Right lobe of liver (tissue), 6 donors: ENCODE measurements around the gene PCNT. TPM values are rescaled to one million over a fixed set of nuclear protein-coding genes. Genes with fewer than 3 reads are reported as not detected.
A peak's percentile ranks its signal among the peaks of the same experiment; 100 is the strongest.

Source experiments
- ATAC-seq, 4 donors: fragments of 200-7000 bp; cut with Tn5 transposase; one replicate each; pipeline ENCODE4 v1.9.1; 2020; ENCODE audit warnings: mild to moderate bottlenecking in 4 of 4, moderate library complexity in 4 of 4
- DNase-seq, 3 donors: peaks; one replicate each; pipeline ENCODE4 v3.0.0-alpha.2; 2020
- H3K27ac ChIP-seq, 3 donors: fragments of 200-600 bp; one replicate each; pipeline ENCODE4 v1.8.0; 2022
- H3K27me3 ChIP-seq, 2 donors: fragments of 200-600 bp; one replicate each; pipeline ENCODE4 v1.8.0; 2022
- H3K36me3 ChIP-seq, 4 donors: fragments of 200-600 bp; sonication (generic) in 1 of 4; one replicate each; pipeline versions ENCODE4 v1.5.1 to v1.8.0; 2017 to 2022; ENCODE audit warnings: control low read depth in 1 of 4
- H3K4me1 ChIP-seq, 4 donors: fragments of 200-600 bp; sonication (generic) in 1 of 4; one replicate each; pipeline versions ENCODE4 v1.5.1 to v1.8.0; 2017 to 2022; ENCODE audit warnings: control low read depth in 1 of 4
- H3K4me3 ChIP-seq, 3 donors: fragments of 200-600 bp; one replicate each; pipeline ENCODE4 v1.8.0; 2022
- H3K9me3 ChIP-seq, 4 donors: fragments of 200-600 bp; sonication (generic) in 1 of 4; one replicate each; pipeline versions ENCODE4 v1.5.1 to v1.8.0; 2017 to 2022; ENCODE audit warnings: control low read depth in 1 of 4
- CTCF ChIP-seq, 4 donors: fragments of 200-600 bp in 3 of 4; fragments of 450-650 bp in 1 of 4; IDR thresholded peaks; one replicate each; pipeline versions ENCODE4 v1.5.1 to v1.8.0; 2016 to 2022; ENCODE audit warnings: antibody characterized with exemption in 4 of 4, mild to moderate bottlenecking in 2 of 4
- POLR2A ChIP-seq: fragments of 450-650 bp; IDR thresholded peaks from one replicate; pipeline ENCODE4 v1.6.1; 2017; ENCODE audit warnings: antibody characterized with exemption, mild to moderate bottlenecking
- WGBS: methylation state at CpG from one replicate; pipeline ENCODE4 v1.1.6; 2018; ENCODE audit warnings: low coverage, low lambda C conversion rate; ENCODE audit not compliant: insufficient coverage; ENCODE audit errors: missing lambda C conversion rate; 5-methylcytosine and 5-hydroxymethylcytosine counted together
- intact Hi-C, 2 donors: fragments of 100-400 bp; cut with DNase I; formaldehyde crosslinking; loops; one replicate each; pipeline versions ENCODE4 v1.11.2 to v1.14.1; 2022
- total RNA-seq, 6 experiments: library from RNA; depleted of rRNA in 2 of 6; stranded (reverse); fragments of >200 nt in 2 of 6; fragmentation: NEBNext Ultra II Directional in 3 of 6; extraction: Animal tissue kit (Norgen Biotek cat#: 25700) in 3 of 6; gene quantifications; one replicate each; pipeline versions ENCODE4 v1.1.0 to v1.2.4, GENCODE V29; 2016 to 2023
- donor health status: DM: no; HTN: yes; CAD: no.
- donor health status: DM: no; HTN: no; CAD: no.
- donor health status: DM: no; HTN: no; CAD: no.
- donor health status: DM: no; HTN: yes; CAD: no.
- donor health status: DM: no; HTN: yes; CAD: no.

The PCNT gene
- total RNA-seq, 6 experiments from 2014 or later: 9.9 to 18.2 (median 14.1) TPM

- DNase-seq: no peak
- H3K4me3 ChIP-seq: no peak overlapping the region
- H3K27me3 ChIP-seq: no peaks in the 10 kb centered on the region
- H3K4me1 ChIP-seq: peaks cover 0 to 8% (median 3%) of the 10 kb centered on the region in 4 donors
- WGBS: no CpG with 5 or more reads among the region's 20 CpGs
- no peak for ATAC-seq
- H3K27ac ChIP-seq: no peak overlapping the region
- H3K9me3 ChIP-seq: no peaks in the 10 kb centered on the region
- intact Hi-C loops: no loop called here
- TF ChIP-seq CTCF (IDR thresholded peaks at IDR 0.05) (no peak), POLR2A (no peak)
- no peaks in the 10 kb centered on the region for H3K36me3 ChIP-seq
Observed at GRCh38 chr21:46317710-46318463, 6.1 kb upstream of the PCNT start.

- Histone ChIP-seq H3K27me3 (no peaks in the 10 kb centered on the region), H3K9me3 (no peaks in the 10 kb centered on the region), H3K4me3 (no peak overlapping the region), H3K36me3 (no peaks in the 10 kb centered on the region), H3K27ac (no peak overlapping the region), H3K4me1 (peaks cover 0 to 13% (median 4%) of the 10 kb centered on the region in 4 donors)
- DNase-seq (no peak), ATAC-seq (no peak)
- TF ChIP-seq POLR2A: no peak
- no peak for TF ChIP-seq CTCF (IDR thresholded peaks at IDR 0.05)
- intact Hi-C loops: no loop called here
- 83% methylated on average over 2 of the region's 4 CpGs for WGBS
Observed at GRCh38 chr21:46318464-46318845, 5.5 kb upstream of the PCNT start.

GRCh38 chr21:46319186-46319585 is 4.8 kb upstream of the PCNT start:
- H3K4me3 ChIP-seq: no peak overlapping the region
- intact Hi-C loops: no loop called here
- H3K27me3 ChIP-seq: no peaks in the 10 kb centered on the region
- no peaks in the 10 kb centered on the region for H3K9me3 ChIP-seq
- TF ChIP-seq POLR2A: no peak
- ATAC-seq (no peak), DNase-seq (no peak)
- H3K36me3 ChIP-seq: no peaks in the 10 kb centered on the region
- peaks cover 0 to 13% (median 4%) of the 10 kb centered on the region in 4 donors for H3K4me1 ChIP-seq
- H3K27ac ChIP-seq: no peak overlapping the region
- 95% methylated on average over 4 of the region's 7 CpGs for WGBS

- peaks cover 0 to 14% (median 5%) of the 10 kb centered on the region in 4 donors for H3K4me1 ChIP-seq
- intact Hi-C loops: no loop called here
- ATAC-seq (no peak), DNase-seq (no peak)
- H3K9me3 ChIP-seq: no peaks in the 10 kb centered on the region
- no peak overlapping the region for H3K27ac ChIP-seq
- 53% methylated on average over 3 of the region's 4 CpGs for WGBS
- TF ChIP-seq POLR2A (no peak), CTCF (IDR thresholded peaks at IDR 0.05) (no peak)
- H3K4me3 ChIP-seq: no peak overlapping the region
- no peaks in the 10 kb centered on the region for H3K27me3 ChIP-seq
- H3K36me3 ChIP-seq: no peaks in the 10 kb centered on the region
Observed at GRCh38 chr21:46320331-46320801, 3.6 kb upstream of the PCNT start.

- Histone ChIP-seq H3K36me3 (no peaks in the 10 kb centered on the region), H3K27ac (no peak overlapping the region), H3K4me1 (peaks cover 0 to 18% (median 8%) of the 10 kb centered on the region in 4 donors), H3K27me3 (no peaks in the 10 kb centered on the region), H3K9me3 (no peaks in the 10 kb centered on the region), H3K4me3 (peak overlapping the region; percentile 97 to 100 (median 98))
- intact Hi-C loops: no loop called here
- peak; percentile 34 to 59 (median 54) for DNase-seq
- WGBS: 12% methylated on average over 25 of the region's 50 CpGs
- TF ChIP-seq POLR2A (no peak), CTCF (IDR thresholded peaks at IDR 0.05) (no peak)
- no peak for ATAC-seq
Observed at GRCh38 chr21:46322351-46323226, 1.4 kb upstream of the PCNT start.
